Hindlimb muscle (tissue), 1 donor: ENCODE measurements around the gene CAPZB. TPM values are rescaled to one million over a fixed set of nuclear protein-coding genes. Genes with fewer than 3 reads are reported as not detected.
"Not testable (repeated sequence)": the region's sequence is repeated elsewhere in the genome, so short reads cannot be mapped to it uniquely, and the experiment has no call there.

Experiments
- DNase-seq: peaks from one replicate; pipeline ENCODE4 v3.0.0-alpha.2; 2013
- polyA plus RNA-seq: library from polyadenylated mRNA; unstranded; fragments of 120-200 nt; gene quantifications from one replicate; pipeline ENCODE4 v1.2.1, GENCODE V29; 2013; ENCODE audit not compliant: insufficient read length

Gene CAPZB
- polyA plus RNA-seq, 1 donor: 285 TPM

- DNase-seq: not testable (repeated sequence)
These were observed 12.1 kb upstream of the CAPZB start for GRCh38 chr1:19497443-19497842.

DNA sequence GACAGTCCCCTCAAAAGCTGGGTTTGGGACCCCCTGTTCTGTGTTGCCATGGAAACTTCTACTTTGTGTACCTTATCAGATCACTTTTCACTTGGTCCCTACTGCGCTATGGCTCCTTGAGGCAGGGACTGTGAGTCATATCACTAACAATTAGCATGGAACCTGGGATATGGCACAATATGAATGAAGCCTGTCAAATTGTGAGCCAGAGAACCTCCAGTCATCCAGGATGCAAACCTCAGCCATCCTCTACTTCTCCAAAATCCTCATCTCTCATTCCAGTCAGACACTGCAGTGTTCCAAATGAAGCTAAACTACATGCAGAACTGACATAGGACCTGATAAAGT, 11.2 kb upstream of the CAPZB start:
- DNase-seq: no peak

- DNase-seq: peak; percentile 48
These were observed 10.6 kb upstream of the CAPZB start for GRCh38 chr1:19495799-19496526.

DNA sequence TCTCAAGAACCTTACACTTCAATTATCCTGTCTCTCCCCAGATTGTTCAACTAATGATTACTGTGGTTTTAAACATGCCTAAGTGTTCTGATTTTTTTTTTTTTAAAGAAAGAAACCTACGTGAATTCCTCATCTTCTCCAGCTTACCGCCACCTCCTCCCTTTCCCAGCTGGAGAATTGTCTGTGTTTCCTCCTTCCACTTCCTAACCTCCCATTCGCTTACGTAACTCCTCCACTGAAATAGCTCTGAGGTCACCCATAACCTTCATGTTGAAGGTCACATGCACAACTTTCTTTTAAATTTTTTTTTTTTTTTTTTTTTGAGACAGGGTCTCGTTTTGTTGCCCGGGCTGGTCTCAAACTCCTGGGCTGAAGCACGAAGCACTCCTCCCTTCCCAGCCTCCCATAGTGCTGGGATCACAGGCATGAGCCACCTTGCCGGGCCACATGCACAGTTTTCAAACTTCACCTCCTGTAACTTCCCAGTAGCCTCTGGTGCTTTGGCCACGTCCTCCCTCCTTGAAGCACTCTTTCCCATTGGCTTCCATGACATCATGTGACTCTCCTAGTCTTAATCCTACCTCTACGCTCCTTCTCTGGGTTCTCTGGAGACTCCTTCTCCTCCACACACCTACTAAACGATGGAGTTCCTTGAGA, 9.8 kb upstream of the CAPZB start:
- no peak for DNase-seq

DNA sequence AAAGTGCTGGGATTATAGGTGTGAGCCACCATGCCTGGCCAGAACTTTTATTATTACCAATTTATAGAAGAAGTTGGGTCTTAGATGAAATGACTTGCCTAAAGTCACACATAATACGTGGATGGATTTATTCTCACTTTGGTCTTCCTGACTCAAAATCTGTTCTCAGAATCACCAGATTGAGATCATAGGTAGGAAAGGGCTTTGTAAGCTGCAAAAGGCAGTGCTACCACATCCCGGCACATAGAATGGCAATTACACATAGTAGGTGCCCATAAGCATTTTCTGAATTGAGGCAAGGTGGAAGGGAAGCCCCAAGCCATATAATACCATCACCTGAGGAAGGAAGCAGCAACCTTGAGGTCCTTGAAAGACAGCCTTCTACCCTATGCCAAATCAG, 8.2 kb upstream of the CAPZB start:
- no peak for DNase-seq

GRCh38 chr1:19489996-19490395, 4.7 kb upstream of the CAPZB start:
- no peak for DNase-seq

DNA sequence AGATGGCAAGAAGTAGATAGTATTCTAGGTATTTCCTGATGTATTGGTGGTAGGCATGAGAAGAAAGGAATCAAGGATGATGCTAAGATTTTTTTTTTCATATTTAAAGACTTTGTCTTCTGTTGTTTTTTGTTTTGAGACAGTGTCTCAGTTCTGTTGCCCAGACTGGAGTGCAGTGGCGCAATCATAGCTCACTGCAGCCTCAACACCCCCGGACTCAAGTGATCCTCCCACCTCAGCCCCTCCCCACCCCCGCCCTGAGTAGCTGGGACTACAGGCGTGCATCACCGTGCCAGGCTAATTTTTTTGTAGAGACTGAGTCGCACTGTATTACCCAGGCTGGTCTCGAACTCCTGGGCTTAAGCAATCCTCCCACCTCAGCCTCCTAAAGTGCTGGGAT, 2.8 kb upstream of the CAPZB start:
- DNase-seq: no peak

DNA sequence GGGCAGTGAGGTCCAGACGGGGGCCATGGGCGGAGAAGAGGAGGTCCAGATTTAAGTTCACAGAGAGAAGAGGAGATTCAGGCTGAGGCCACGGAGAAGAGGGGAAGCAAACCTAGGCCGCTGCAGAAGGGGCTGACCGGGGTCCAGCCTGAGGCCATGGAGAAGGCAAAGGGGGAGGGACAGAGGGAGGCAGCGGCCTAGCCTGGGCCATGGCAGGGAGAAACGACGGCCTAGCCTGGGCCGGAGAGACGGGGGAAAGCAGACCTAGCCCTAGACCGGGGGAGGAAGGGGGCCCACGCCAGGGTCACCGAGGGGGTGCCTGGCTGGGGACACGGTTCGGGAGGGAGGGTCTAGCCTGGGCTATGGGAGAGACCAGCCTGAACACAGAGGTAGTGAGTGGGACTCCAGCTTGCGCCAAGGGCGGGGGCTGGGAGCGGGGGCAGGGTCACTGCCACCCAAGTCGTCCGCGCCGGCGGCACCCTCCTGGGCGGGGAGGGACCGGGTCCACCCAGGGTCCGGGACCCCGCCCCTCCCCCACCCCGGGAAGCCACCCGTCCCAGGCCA, 459 bp downstream of the CAPZB start:
- no peak for DNase-seq

GRCh38 chr1:19484338-19484797, 971 bp downstream of the CAPZB start:
- no peak for DNase-seq

- no peak for DNase-seq
These were observed 1.6 kb downstream of the CAPZB start for GRCh38 chr1:19483691-19484090.

DNA sequence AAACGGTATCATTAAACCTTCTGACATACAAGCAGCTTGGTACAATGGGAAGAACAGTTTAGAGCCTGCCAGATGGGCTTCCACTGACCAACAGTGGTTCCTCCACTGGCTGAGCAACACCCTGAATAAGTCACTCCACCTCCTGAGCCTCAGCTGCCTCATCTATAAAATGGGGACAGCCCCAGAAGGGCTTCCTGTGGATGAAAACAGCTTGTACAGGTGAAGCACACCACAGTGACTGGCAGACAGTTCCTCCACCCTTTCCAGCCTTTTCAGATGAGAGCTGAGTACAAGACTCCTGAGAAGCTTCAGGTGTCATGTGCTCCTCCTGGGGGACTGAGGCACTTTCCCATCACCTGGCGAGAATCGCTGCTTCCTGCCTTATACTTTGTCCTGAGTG, 2.1 kb downstream of the CAPZB start:
- no peak for DNase-seq

DNA sequence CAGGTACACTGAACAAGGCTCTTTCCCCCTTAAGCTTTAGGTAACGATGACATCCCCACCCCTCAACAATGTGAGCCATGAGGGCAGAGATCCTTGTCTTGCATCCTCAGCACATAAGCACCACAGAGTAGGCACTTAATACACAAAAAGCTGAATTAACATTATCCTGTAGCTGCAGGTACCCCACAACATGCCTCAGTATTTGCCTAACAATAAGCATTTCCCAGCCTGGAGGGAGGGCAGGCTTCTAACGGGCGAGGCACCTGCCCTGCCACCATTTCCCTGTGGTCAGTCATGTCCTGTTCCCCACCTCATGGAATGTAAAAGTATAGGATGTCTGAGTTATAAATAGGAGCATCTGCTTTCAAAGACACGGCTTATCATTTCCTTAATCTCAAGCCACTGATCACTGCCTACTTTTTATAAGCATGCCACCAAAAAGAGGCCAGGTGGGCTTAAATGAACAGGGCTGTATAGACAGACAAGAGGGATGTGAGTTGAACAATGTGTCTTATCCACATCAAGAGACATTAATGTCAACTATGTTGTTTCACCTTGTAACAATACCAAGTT, 3.4 kb downstream of the CAPZB start:
- no peak for DNase-seq

GRCh38 chr1:19480282-19480681, 5.1 kb downstream of the CAPZB start:
- DNase-seq: no peak

GRCh38 chr1:19479351-19480120, 5.8 kb downstream of the CAPZB start:
- no peak for DNase-seq

- no peak for DNase-seq
These were observed 7.0 kb downstream of the CAPZB start for GRCh38 chr1:19478322-19478721.

- DNase-seq: no peak
These were observed 7.8 kb downstream of the CAPZB start for GRCh38 chr1:19477284-19478249.

GRCh38 chr1:19476450-19477190, 8.7 kb downstream of the CAPZB start:
- DNase-seq: no peak

DNA sequence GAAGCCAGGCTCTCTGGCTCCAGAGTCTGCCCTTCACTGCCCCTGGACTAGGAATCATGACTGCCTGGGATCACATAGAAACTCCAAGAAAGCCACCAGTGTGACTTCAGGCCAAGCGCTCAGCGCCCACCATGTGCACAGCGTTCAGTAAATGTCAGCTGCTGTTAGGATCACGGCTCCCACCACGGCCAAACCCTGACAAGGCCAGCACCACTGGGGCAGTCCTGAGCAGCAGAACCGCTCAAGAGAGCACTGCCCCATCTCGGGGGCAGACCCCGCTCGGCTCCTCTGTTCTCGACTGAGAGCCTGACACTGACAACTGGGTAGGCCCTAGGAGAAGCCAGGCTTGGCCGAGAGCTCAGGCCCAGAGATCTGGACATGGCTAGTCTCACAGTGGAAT, 10.0 kb downstream of the CAPZB start:
- DNase-seq: no peak

DNA sequence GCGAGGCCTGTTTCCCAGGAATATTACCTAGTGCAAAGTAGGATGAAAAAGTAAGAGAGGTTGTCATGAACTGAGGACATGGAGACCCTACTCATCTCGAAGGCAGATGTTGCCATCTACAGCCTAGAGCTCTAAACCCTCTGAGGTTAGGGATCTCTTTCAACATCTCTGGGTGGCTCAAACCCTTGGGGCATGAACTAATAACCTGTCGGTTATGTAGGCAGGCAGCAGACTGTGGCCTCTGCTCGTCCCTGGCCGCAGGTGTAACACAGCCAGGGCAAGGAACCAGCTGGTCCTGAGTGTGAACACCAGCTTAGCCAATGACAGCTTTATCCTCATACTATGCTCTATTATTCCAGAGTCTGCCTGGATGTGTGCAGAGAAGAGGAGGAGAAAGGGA, 13.2 kb downstream of the CAPZB start:
- no peak for DNase-seq

DNA sequence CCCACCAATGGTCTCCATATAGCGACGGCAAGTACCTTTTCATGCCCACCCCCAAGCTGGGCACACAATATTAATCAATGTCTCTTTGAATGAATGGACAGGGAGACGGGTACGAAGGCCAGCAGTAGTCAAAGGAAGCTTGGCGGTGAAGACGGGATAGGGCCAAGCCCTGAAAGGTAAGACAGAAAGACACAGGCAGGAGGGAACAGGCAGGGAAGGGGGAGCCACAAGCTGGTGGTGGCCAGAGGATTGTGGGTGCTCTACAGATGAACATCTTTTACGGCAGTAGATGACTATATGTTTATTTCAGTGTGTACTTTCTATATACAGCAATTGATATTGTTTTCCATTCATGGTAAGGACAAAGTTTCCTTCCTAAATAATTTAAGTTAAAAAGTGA, 16.3 kb downstream of the CAPZB start:
- no peak for DNase-seq

- DNase-seq: no peak
These were observed 16.9 kb downstream of the CAPZB start for GRCh38 chr1:19468397-19468956.
